Endodermal cell (in vitro differentiated cells): ENCODE results near the gene ATP5PO. TPM values are rescaled to one million over a fixed set of nuclear protein-coding genes. Genes with fewer than 3 reads are reported as not detected.

Experiments
- DNase-seq: peaks from one replicate; pipeline ENCODE4 v3.0.0-alpha.2; 2017
- H3K27ac ChIP-seq: 2 replicates; pipeline ENCODE4 v1.5.1; 2013; ENCODE audit warnings: mild to moderate bottlenecking, low read depth, low read length, moderate library complexity
- H3K27me3 ChIP-seq: 2 replicates; pipeline ENCODE4 v1.6.1; 2013; ENCODE audit warnings: mild to moderate bottlenecking, low read length, moderate library complexity; ENCODE audit not compliant: insufficient read depth, control insufficient read depth, poor library complexity, severe bottlenecking
- H3K36me3 ChIP-seq: 2 replicates; pipeline ENCODE4 v1.7.0; 2013; ENCODE audit warnings: mild to moderate bottlenecking, low read length, moderate library complexity; ENCODE audit not compliant: control insufficient read depth, insufficient read depth
- H3K4me1 ChIP-seq: one replicate; pipeline ENCODE4 v1.7.0; 2013; ENCODE audit warnings: low read length; ENCODE audit not compliant: control insufficient read depth, insufficient read depth
- H3K4me3 ChIP-seq: 2 replicates; pipeline ENCODE4 v1.5.1; 2013; ENCODE audit warnings: mild to moderate bottlenecking, low read length, moderate library complexity
- H3K9ac ChIP-seq: 2 replicates; pipeline ENCODE4 v1.6.1; 2013; ENCODE audit warnings: mild to moderate bottlenecking, low read length, moderate library complexity; ENCODE audit not compliant: poor library complexity, severe bottlenecking; ENCODE audit errors: extremely low read depth
- H3K9me3 ChIP-seq: 2 replicates; pipeline ENCODE4 v1.6.1; 2013; ENCODE audit warnings: mild to moderate bottlenecking, low read length, moderate library complexity; ENCODE audit not compliant: control insufficient read depth
- H3K27ac Mint-ChIP-seq: 2 replicates; pipeline ENCODE4 v1.8.0; 2020; ENCODE audit warnings: mixed read lengths
- H3K27me3 Mint-ChIP-seq: 2 replicates; pipeline ENCODE4 v1.8.0; 2021; ENCODE audit warnings: mild to moderate bottlenecking, mixed read lengths; ENCODE audit not compliant: insufficient read depth
- H3K36me3 Mint-ChIP-seq: 2 replicates; pipeline ENCODE4 v1.8.0; 2020; ENCODE audit warnings: low read depth, mixed read lengths
- H3K4me1 Mint-ChIP-seq: 2 replicates; pipeline ENCODE4 v1.8.0; 2020; ENCODE audit warnings: mixed read lengths
- H3K4me3 Mint-ChIP-seq: 2 replicates; pipeline ENCODE4 v1.8.0; 2020; ENCODE audit warnings: mild to moderate bottlenecking, moderate library complexity, mixed read lengths
- H3K9me3 Mint-ChIP-seq: 2 replicates; pipeline ENCODE4 v1.8.0; 2020; ENCODE audit warnings: mild to moderate bottlenecking, mixed read lengths
- WGBS, 2 experiments: methylation state at CpG; one replicate each; pipeline versions ENCODE4 v1.1.5 to v1.1.7; 2013; ENCODE audit warnings: missing lambda C conversion rate in 2 of 2, mixed read lengths in 1 of 2; ENCODE audit not compliant: insufficient coverage in 1 of 2, insufficient read length in 1 of 2; 5-methylcytosine and 5-hydroxymethylcytosine counted together
- total RNA-seq, 2 donors: library from RNA; stranded (reverse); fragmentation: NEBNext Ultra II Directional in 1 of 2; extraction: Animal tissue kit (Norgen Biotek cat#: 25700) in 1 of 2; gene quantifications; 2 replicates in 1 of 2; 3 replicates in 1 of 2; pipeline ENCODE4 v1.2.1, GENCODE V29; 2021
- TF ChIP-seq, protein P1 (sequence below): fragments of 200-600 bp; sonication (generic); conservative IDR thresholded peaks from 2 replicates; pipeline ENCODE4 v1.5.0; 2021; ENCODE audit warnings: antibody characterized with exemption, mild to moderate bottlenecking

ATP5PO gene
- total RNA-seq, 2 donors from 2014 or later: 223 to 252 TPM

DNA sequence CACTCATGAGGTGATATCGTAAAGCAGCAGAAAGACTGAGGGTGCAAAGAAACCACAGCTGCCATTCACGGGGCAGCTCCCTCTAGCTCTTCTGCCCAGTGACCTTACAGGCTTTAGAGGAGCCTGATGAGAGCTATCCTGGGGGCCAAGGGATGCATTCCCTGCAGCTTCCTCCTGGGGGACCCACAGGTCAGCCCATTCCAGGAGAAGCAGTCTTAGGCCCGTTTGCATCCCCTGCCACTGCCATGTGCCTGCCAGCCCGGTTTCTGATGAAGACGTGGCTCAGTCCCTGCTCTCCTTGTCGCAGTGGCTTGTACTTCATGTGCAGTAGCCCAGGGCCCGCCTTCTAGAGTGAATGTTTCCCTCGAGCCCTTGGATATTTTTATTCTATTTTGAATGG, 22.8 kb downstream of the ATP5PO start:
- H3K9me3 Mint-ChIP-seq: no peaks in the 10 kb centered on the region
- no peak overlapping the region for H3K4me3 ChIP-seq
- H3K9ac ChIP-seq: no peak overlapping the region
- no peaks in the 10 kb centered on the region for H3K36me3 Mint-ChIP-seq
- WGBS, 2 experiments: 69 to 76% methylated on average over 6 to 8 of the region's 8 CpGs
- no peaks in the 10 kb centered on the region for H3K36me3 ChIP-seq
- no peak overlapping the region for H3K27ac ChIP-seq
- H3K27ac Mint-ChIP-seq: peak overlapping the region; percentile 62
- H3K9me3 ChIP-seq: no peaks in the 10 kb centered on the region
- peak; percentile 92 for DNase-seq
- no peaks in the 10 kb centered on the region for H3K27me3 Mint-ChIP-seq
- peaks cover 38% of the 10 kb centered on the region for H3K4me1 Mint-ChIP-seq
- TF ChIP-seq, protein P1, sequence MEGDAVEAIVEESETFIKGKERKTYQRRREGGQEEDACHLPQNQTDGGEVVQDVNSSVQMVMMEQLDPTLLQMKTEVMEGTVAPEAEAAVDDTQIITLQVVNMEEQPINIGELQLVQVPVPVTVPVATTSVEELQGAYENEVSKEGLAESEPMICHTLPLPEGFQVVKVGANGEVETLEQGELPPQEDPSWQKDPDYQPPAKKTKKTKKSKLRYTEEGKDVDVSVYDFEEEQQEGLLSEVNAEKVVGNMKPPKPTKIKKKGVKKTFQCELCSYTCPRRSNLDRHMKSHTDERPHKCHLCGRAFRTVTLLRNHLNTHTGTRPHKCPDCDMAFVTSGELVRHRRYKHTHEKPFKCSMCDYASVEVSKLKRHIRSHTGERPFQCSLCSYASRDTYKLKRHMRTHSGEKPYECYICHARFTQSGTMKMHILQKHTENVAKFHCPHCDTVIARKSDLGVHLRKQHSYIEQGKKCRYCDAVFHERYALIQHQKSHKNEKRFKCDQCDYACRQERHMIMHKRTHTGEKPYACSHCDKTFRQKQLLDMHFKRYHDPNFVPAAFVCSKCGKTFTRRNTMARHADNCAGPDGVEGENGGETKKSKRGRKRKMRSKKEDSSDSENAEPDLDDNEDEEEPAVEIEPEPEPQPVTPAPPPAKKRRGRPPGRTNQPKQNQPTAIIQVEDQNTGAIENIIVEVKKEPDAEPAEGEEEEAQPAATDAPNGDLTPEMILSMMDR: peak; percentile 71
- peaks cover 10% of the 10 kb centered on the region for H3K4me1 ChIP-seq
- no peak overlapping the region for H3K4me3 Mint-ChIP-seq
- no peaks in the 10 kb centered on the region for H3K27me3 ChIP-seq

DNA sequence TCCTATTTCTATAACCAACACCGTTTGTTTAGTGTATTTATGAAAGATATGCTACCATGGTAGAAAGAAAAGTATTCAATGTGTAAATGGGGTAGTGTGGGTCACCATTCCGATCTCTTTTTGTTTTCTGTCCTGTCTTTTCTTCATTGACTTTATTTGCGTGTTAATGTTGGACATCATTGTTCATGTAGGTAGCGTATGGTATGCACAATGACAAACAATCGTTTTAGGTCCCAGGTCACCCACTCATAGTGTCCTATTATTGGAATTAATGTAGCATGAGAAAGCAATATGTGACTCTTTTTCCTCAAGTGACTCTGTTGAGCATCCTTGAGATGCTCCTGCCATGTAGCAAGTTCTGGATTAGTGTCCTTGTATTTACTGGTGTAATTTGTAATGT, 25.4 kb downstream of the ATP5PO start:
- Mint-ChIP-seq H3K9me3 (no peaks in the 10 kb centered on the region), H3K4me3 (no peak overlapping the region), H3K27me3 (peaks cover under 1% of the 10 kb centered on the region), H3K27ac (no peak overlapping the region), H3K36me3 (no peaks in the 10 kb centered on the region), H3K4me1 (peaks cover 37% of the 10 kb centered on the region)
- 94 to 97% methylated on average over 4 to 5 of the region's 5 CpGs for WGBS, 2 experiments
- TF ChIP-seq, protein P1: no peak
- H3K36me3 ChIP-seq: no peaks in the 10 kb centered on the region
- no peak overlapping the region for H3K4me3 ChIP-seq
- H3K4me1 ChIP-seq: peaks cover 10% of the 10 kb centered on the region
- H3K9me3 ChIP-seq: no peaks in the 10 kb centered on the region
- DNase-seq: no peak
- no peak overlapping the region for H3K27ac ChIP-seq
- no peaks in the 10 kb centered on the region for H3K27me3 ChIP-seq
- no peak overlapping the region for H3K9ac ChIP-seq

DNA sequence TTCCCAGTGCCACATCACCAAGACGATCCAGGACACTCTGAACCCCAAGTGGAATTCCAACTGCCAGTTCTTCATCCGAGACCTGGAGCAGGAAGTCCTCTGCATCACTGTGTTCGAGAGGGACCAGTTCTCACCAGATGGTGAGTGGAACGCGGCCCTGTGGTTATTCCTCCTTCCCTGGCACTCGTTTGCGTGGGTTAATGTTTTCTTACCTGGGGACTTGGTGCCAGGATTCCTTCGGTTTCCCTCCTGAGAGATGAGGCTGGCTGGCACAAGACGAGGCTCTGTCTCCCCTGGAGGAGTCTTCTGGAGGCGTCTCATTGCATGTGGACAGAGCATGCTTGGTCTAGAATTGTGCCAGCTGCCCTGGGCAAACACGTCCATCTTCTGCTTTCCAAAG, 29.3 kb downstream of the ATP5PO start:
- no peak overlapping the region for H3K4me3 Mint-ChIP-seq
- H3K27me3 Mint-ChIP-seq: peaks cover 3% of the 10 kb centered on the region
- peaks cover 9% of the 10 kb centered on the region for H3K4me1 Mint-ChIP-seq
- H3K36me3 ChIP-seq: no peaks in the 10 kb centered on the region
- H3K9me3 Mint-ChIP-seq: no peaks in the 10 kb centered on the region
- H3K4me3 ChIP-seq: no peak overlapping the region
- no peak overlapping the region for H3K27ac Mint-ChIP-seq
- no peak overlapping the region for H3K9ac ChIP-seq
- H3K27ac ChIP-seq: no peak overlapping the region
- H3K36me3 Mint-ChIP-seq: no peaks in the 10 kb centered on the region
- no peaks in the 10 kb centered on the region for H3K4me1 ChIP-seq
- DNase-seq: no peak
- 92 to 96% methylated on average over 8 to 11 of the region's 11 CpGs for WGBS, 2 experiments
- H3K27me3 ChIP-seq: no peaks in the 10 kb centered on the region
- no peaks in the 10 kb centered on the region for H3K9me3 ChIP-seq
- TF ChIP-seq, protein P1: no peak
